ENCODE measurements around the gene MROH7.

- TF ChIP-seq CTCF (conservative IDR thresholded peaks at IDR 0.05; ENCODE audit: low read depth, low read length) (no peak), EZH2 (IDR thresholded peaks at IDR 0.05; ENCODE audit: low read length, unreplicated experiment) (no peak), EZH2phosphoT487 (IDR thresholded peaks at IDR 0.05; ENCODE audit: borderline replicate concordance, low read length) (no peak)
Observed at GRCh38 chr1:54697896-54698295, 56.3 kb downstream of the MROH7 start.
